GM18505 (cell line): ENCODE measurements around the gene BFAR.
A peak's percentile ranks its signal among the peaks of the same experiment; 100 is the strongest.
"Not testable (repeated sequence)": the region's sequence is repeated elsewhere in the genome, so short reads cannot be mapped to it uniquely, and the experiment has no call there.

Experiments used
- ATAC-seq: cut with Tn5 transposase; IDR thresholded peaks from one replicate; pipeline ENCODE4 v1.9.1; 2021; ENCODE audit not compliant: unreplicated experiment
- POLR2A ChIP-seq: IDR thresholded peaks from 4 replicates; pipeline ENCODE4 v1.6.1; 2011; ENCODE audit warnings: borderline replicate concordance; ENCODE audit not compliant: insufficient read depth, insufficient read length; ENCODE audit errors: extremely low read depth

BFAR gene

DNA sequence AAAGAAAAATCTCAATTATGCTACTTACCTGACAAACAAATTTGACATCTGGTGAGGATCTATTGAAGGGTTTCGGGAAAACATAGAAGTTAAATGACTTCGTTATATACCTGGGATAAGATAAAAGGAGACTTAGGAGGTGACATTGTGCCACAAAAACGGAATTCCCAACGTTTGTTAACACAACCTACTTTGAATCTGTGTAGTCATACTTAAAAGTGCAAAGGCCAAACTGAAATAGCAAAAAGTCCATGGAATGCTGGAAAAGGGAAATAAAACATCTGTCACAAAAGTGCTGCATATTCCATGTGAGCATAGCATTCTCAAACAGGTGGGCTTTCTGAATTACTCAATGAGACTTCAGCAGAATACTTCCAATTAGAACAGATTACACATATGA is 5.7 kb upstream of the BFAR start:
- no peak for ATAC-seq
- TF ChIP-seq POLR2A: no peak

GRCh38 chr16:14628806-14629611 is 3.7 kb upstream of the BFAR start:
- no peak for ATAC-seq
- TF ChIP-seq POLR2A: no peak

- no peak for TF ChIP-seq POLR2A
- no peak for ATAC-seq
Observed at GRCh38 chr16:14629612-14629918, 3.2 kb upstream of the BFAR start.

- TF ChIP-seq POLR2A: peak; percentile 98
- peak; percentile 53 for ATAC-seq
Observed at GRCh38 chr16:14629919-14630619, 2.7 kb upstream of the BFAR start, which contains the start of gene PARN. TSS of gene PARN (minus strand) at chr16:14630260. CDS start at chr16:14630125, 135 bp downstream.

GRCh38 chr16:14630620-14631330 is 2.0 kb upstream of the BFAR start:
- ATAC-seq: not testable (repeated sequence)

DNA sequence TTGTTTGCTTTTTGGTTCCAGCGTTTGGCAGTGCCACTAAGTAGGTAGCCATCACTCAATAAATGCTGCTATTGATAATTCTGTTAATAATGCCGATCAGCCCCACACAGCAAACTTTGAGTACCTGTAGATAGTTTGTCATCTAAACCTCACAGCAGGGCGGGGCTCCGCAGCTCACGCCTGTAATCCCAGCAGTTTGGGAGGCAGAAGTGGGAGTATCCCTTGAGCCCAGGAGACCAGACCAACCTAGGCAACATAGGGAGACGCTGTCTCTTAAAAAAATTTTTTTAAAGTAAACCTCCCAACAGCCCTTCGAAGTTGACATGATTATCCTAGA is 1.6 kb downstream of the BFAR start:
- ATAC-seq: no peak
- TF ChIP-seq POLR2A: no peak

DNA sequence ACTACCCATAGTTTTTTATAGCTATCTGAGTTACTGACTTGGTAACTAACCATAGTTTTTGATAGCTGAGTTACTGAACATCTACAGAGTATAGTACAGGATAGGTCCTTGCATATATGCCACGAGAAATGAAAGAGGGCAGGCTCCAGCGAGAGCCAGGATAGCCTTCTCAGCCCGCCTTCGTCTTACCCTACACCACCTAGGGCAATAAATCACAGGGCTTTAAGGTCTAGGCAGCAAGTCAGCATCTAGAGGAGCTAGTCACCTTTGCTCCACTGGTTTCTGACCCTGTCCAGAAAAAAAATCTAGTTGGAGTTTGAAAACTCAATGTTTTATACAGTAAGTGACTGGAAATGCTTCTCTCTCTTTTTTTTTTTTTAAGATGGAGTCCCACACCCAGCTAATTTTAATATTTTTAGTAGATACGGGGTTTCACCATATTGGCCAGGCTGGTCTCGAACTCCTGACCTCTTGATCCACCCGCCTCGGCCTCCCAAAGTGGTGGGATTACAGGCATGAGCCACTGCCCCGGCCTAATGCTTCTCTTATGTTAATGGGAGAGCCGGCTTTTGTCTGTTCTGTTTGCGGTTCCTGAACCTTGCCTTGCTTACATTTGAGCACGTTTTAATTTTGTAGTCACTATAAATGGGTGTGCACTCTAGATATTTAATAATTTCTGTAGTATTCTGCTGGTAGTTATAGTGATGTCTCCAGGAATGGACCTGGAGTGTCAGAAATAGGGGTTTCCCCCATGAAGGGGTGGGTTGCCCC is 2.8 kb downstream of the BFAR start:
- ATAC-seq: no peak
- no peak for TF ChIP-seq POLR2A

- ATAC-seq: not testable (repeated sequence)
Observed at GRCh38 chr16:14636179-14636950, 3.6 kb downstream of the BFAR start.

DNA sequence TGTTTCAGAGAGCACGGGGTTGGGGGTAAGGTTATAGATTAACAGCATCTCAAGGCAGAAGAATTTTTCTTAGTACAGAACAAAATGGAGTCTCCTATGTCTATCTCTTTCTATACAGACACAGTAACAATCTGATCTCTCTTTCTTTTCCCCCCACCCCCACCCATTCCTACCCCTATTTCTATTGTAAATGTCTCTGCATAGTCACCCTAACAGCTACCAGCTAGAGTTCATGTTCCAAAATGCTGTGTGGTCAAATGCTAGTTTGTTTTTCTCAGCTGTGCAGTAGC is 4.1 kb downstream of the BFAR start:
- ATAC-seq: not testable (repeated sequence)

- no peak for ATAC-seq
- no peak for TF ChIP-seq POLR2A
Observed at GRCh38 chr16:14640538-14640937, 7.8 kb downstream of the BFAR start.

DNA sequence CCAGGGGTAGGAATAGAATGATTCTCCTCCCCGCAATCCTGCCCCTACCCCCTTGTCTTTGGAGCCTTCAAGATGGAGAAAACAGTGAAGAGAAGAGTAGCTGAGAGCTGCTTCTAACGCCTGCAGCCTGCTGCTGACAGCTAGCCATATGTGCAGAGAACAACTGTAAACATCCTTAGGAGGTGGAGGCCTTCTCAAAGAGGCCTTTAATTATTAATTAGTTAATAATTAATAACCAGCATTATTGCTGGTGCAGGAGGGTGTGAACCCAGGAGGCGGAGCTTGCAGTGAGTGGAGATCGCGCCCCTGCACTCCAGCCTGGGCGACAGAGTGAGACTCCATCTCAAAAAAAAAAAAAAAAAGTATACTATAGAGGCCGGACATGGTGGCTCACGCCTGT is 8.5 kb downstream of the BFAR start:
- no peak for TF ChIP-seq POLR2A
- no peak for ATAC-seq

DNA sequence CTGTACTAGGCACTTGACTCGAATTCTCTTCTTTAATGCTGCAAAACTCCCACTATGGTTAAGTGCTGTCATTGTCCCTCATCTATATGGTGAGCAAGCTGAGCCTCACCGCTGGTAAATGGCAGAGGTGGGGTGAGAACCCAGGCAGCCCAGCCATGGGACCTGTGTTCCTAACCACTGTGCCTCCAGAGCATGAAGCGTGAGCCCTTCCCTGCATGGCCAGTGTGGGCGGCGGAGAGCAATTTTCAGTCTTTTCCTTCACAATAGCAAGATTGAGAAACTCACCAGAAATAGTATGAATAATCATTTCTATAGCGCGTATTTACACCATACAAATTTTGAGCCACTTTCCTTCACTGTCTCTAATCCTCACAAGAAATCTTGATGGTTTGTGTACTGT is 9.2 kb downstream of the BFAR start:
- no peak for ATAC-seq
- TF ChIP-seq POLR2A: no peak

- no peak for TF ChIP-seq POLR2A
- ATAC-seq: no peak
Observed at GRCh38 chr16:14649816-14650215, 17.1 kb downstream of the BFAR start.
